ENCODE data around the gene PEDS1.

PEDS1 gene

DNA sequence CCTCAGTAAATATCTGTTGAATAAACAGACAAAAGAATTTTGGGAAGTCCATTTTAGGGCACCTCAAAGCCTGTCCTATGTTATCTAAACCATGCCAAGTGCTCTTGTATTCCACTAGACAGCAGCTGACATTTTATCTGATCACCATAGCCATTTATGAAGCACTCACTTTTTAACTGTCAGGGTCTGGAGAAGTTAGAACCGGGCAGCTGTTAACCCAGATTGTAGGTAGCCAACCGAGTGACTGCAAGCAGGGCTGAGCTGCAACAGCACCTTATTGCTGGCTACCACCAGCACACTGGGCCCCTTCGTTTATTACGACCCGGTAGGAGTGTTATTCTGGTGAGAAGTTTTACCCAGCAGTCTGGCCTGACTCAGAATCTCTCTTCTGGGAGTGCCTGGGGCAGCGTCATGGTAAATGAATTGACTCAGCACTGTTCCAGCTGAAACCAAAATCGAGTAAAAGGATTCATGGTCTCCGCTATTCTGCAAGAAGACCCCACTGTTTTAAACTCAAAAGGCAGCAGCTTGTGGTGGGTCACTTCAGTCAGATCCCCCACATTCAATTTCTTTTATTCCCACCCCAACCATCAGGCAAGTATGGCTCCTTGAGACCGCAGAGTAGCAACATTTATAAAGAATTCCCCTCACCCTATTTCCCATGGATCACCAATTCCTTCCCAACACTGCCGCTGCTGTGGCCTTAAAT, 42.2 kb downstream of the PEDS1 start:
- TF ChIP-seq, protein P1, sequence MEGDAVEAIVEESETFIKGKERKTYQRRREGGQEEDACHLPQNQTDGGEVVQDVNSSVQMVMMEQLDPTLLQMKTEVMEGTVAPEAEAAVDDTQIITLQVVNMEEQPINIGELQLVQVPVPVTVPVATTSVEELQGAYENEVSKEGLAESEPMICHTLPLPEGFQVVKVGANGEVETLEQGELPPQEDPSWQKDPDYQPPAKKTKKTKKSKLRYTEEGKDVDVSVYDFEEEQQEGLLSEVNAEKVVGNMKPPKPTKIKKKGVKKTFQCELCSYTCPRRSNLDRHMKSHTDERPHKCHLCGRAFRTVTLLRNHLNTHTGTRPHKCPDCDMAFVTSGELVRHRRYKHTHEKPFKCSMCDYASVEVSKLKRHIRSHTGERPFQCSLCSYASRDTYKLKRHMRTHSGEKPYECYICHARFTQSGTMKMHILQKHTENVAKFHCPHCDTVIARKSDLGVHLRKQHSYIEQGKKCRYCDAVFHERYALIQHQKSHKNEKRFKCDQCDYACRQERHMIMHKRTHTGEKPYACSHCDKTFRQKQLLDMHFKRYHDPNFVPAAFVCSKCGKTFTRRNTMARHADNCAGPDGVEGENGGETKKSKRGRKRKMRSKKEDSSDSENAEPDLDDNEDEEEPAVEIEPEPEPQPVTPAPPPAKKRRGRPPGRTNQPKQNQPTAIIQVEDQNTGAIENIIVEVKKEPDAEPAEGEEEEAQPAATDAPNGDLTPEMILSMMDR (IDR thresholded peaks at IDR 0.05), result no peak
- H3K79me2 ChIP-seq, result peaks cover 63% of the 10 kb centered on the region
- no peak overlapping the region for H2AFZ ChIP-seq
- no peak overlapping the region for H3K9ac ChIP-seq
- peak overlapping the region; percentile 73 for H3K4me2 ChIP-seq (ENCODE audit: low read length)
- no peaks in the 10 kb centered on the region for H3K27me3 ChIP-seq (ENCODE audit: control insufficient read depth, insufficient read depth, low read length)
- H3K27ac ChIP-seq, result peak overlapping the region; percentile 3
- H3K9me3 ChIP-seq (ENCODE audit: control insufficient read depth, low read length), result no peaks in the 10 kb centered on the region
- no peaks in the 10 kb centered on the region for H3K36me3 ChIP-seq (ENCODE audit: control insufficient read depth, insufficient read depth, low read length)
- peak overlapping the region; percentile 91 for H3K4me3 ChIP-seq (ENCODE audit: low read depth, low read length)
- peaks cover 26% of the 10 kb centered on the region for H3K4me1 ChIP-seq

DNA sequence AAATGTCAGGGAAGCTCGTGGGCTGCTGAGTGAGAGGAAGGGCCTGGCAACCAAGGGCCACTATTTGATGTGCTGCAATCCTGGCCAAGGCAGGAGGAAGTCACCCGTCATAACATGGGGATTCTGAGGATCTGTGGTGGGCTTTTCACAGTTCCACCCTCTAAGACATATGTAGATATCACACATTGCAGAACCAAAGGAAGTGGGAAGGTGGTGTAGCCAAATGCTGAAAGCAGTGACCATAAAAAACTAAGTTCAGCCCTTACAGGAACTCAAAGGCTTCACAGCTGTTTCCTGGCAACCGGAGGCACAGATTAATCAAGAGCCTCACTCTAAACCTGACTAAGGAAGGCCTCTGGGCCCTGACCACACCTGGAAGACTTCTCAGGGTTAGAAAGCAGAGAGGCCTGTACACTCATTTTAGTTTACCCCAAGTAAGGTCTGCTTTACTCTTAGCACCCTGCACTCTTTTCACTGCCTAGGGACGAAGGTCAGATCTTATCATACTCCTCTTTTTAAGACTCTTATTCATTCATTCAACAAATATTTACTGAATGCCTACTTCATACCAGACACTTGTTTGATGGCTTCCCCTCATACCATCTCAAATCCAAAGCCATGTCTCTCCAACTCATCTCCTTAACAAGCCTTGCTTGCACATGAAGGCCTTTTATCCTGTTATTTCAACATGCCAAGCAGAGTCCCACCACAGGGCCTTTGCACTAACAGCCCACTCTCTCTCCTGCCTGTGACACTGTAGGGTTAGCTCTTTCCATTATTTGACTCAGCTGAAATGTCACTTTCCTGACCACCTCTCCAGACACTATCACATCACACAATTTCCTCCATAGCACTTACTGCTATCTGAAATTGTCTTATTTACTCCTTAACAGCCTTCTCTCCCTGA, 43.1 kb downstream of the PEDS1 start:
- H3K4me1 ChIP-seq, result peaks cover 21% of the 10 kb centered on the region
- no peak overlapping the region for H3K27ac ChIP-seq
- TF ChIP-seq, protein P1 (IDR thresholded peaks at IDR 0.05), result no peak
- H3K4me2 ChIP-seq (ENCODE audit: low read length), result no peak overlapping the region
- no peak overlapping the region for H3K9ac ChIP-seq
- H3K79me2 ChIP-seq, result peaks cover 68% of the 10 kb centered on the region
- no peaks in the 10 kb centered on the region for H3K27me3 ChIP-seq (ENCODE audit: control insufficient read depth, insufficient read depth, low read length)
- no peak overlapping the region for H3K4me3 ChIP-seq (ENCODE audit: low read depth, low read length)
- no peaks in the 10 kb centered on the region for H3K36me3 ChIP-seq (ENCODE audit: control insufficient read depth, insufficient read depth, low read length)
- no peaks in the 10 kb centered on the region for H3K9me3 ChIP-seq (ENCODE audit: control insufficient read depth, low read length)
- no peak overlapping the region for H2AFZ ChIP-seq

DNA sequence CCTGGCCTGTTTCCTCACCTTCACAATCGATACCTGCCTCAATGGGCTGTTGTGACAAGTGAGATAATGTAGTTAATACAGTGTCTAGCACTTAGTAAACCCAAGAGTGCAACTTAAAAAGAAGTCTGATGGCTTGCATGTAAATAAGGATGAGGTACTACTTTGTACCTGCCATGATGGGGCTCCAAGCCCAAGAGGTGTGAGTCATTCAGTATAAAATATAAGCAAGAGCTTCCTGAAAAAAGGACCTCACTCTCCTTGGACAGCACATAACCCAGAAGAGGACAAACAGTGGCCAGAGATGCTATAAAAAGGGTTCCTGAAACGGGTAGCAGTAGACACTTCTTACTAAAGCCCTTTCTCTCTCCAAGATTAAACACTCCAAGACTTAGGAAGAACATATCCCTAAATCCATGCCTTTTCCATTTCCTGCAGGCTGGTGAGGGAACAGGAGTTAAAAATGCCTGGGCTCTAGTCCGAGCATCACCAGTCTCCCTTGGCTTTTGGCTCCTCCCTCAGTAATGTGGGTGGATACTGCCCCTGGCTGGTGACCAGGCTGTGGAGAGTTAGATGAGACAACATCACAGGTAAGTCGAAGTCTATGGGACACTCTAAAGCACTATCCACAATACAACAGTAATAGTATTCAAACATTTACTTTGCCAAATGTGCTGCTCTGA, 44.8 kb downstream of the PEDS1 start:
- Histone ChIP-seq H3K4me2 (ENCODE audit: low read length) (no peak overlapping the region), H3K36me3 (ENCODE audit: control insufficient read depth, insufficient read depth, low read length) (no peaks in the 10 kb centered on the region), H3K27ac (no peak overlapping the region), H3K9me3 (ENCODE audit: control insufficient read depth, low read length) (no peaks in the 10 kb centered on the region), H3K27me3 (ENCODE audit: control insufficient read depth, insufficient read depth, low read length) (no peaks in the 10 kb centered on the region), H3K9ac (no peak overlapping the region), H3K79me2 (peaks cover 71% of the 10 kb centered on the region), H3K4me1 (peaks cover 17% of the 10 kb centered on the region), H2AFZ (no peak overlapping the region), H3K4me3 (ENCODE audit: low read depth, low read length) (no peak overlapping the region)
- TF ChIP-seq, protein P1 (IDR thresholded peaks at IDR 0.05), result no peak

DNA sequence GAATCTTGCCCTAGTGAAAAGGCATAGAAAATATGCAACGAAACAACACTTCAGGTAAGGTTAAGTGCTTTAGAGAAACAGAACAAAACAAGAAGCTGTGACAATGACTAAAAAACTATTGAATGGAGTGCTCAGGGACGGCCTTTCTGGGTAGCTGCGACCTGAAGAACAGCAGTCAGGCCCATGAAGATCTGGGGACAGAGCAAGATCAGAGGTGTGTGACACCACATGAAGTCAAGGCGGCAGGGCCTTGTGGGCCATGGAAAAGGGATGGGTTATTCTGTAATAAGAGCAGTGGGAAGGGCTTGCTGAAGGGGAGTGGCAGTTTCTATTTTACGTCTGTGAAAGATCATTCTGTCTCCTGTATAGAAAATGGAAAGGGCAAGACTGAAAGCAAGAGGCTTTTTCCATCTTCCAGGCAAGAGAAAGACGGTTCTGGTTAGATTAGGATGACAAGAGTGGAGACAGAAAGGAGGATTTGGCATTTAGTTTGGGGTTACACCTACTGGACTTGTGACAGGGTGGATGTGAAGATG, 45.7 kb downstream of the PEDS1 start:
- Histone ChIP-seq H2AFZ (no peak overlapping the region), H3K4me1 (peaks cover 17% of the 10 kb centered on the region), H3K9ac (no peak overlapping the region), H3K27me3 (ENCODE audit: control insufficient read depth, insufficient read depth, low read length) (no peaks in the 10 kb centered on the region), H3K9me3 (ENCODE audit: control insufficient read depth, low read length) (no peaks in the 10 kb centered on the region), H3K4me3 (ENCODE audit: low read depth, low read length) (no peak overlapping the region), H3K4me2 (ENCODE audit: low read length) (no peak overlapping the region), H3K36me3 (ENCODE audit: control insufficient read depth, insufficient read depth, low read length) (no peaks in the 10 kb centered on the region), H3K27ac (no peak overlapping the region), H3K79me2 (peaks cover 76% of the 10 kb centered on the region)
- TF ChIP-seq, protein P1 (IDR thresholded peaks at IDR 0.05), result no peak
